Measurements from ENCODE around the gene HAPLN1. TPM values are rescaled to one million over a fixed set of nuclear protein-coding genes. Genes with fewer than 3 reads are reported as not detected.
A peak's percentile ranks its signal among the peaks of the same experiment; 100 is the strongest.

Gene HAPLN1
- total and polyA plus RNA-seq, 2 experiments from 2014 or later = 1.5 to 4.0 TPM

GRCh38 chr5:83645936-83646335 lies 74.7 kb downstream of the HAPLN1 start:
- DNase-seq (ENCODE audit: low spot score) = no peak

GRCh38 chr5:83644301-83644700 lies 76.4 kb downstream of the HAPLN1 start:
- Histone ChIP-seq H3K4me3 (no peak overlapping the region), H3K4me2 (no peak overlapping the region)
- no peak for TF ChIP-seq STAT1 (IDR thresholded peaks at IDR 0.05; ENCODE audit: unreplicated experiment)
- no peak for TF ChIP-seq EZH2 (IDR thresholded peaks at IDR 0.05; ENCODE audit: low read depth, unreplicated experiment)
- TF ChIP-seq NANOG (IDR thresholded peaks at IDR 0.05; ENCODE audit: borderline replicate concordance) = no peak
- no peak for TF ChIP-seq ZNF331 (CRISPR knock-in tag; IDR thresholded peaks at IDR 0.05; ENCODE audit: low read depth)
- TF ChIP-seq JUNB (IDR thresholded peaks at IDR 0.05; ENCODE audit: unreplicated experiment) = no peak
- no peak for TF ChIP-seq REST (IDR thresholded peaks at IDR 0.05; ENCODE audit: unreplicated experiment)
- no peak for TF ChIP-seq CREB1 (CRISPR knock-in tag; IDR thresholded peaks at IDR 0.05; ENCODE audit: low read depth)
- TF ChIP-seq ETS1 (IDR thresholded peaks at IDR 0.05) = no peak
- TF ChIP-seq ZNF114 (CRISPR knock-in tag; IDR thresholded peaks at IDR 0.05) = no peak
- TF ChIP-seq, protein P1, sequence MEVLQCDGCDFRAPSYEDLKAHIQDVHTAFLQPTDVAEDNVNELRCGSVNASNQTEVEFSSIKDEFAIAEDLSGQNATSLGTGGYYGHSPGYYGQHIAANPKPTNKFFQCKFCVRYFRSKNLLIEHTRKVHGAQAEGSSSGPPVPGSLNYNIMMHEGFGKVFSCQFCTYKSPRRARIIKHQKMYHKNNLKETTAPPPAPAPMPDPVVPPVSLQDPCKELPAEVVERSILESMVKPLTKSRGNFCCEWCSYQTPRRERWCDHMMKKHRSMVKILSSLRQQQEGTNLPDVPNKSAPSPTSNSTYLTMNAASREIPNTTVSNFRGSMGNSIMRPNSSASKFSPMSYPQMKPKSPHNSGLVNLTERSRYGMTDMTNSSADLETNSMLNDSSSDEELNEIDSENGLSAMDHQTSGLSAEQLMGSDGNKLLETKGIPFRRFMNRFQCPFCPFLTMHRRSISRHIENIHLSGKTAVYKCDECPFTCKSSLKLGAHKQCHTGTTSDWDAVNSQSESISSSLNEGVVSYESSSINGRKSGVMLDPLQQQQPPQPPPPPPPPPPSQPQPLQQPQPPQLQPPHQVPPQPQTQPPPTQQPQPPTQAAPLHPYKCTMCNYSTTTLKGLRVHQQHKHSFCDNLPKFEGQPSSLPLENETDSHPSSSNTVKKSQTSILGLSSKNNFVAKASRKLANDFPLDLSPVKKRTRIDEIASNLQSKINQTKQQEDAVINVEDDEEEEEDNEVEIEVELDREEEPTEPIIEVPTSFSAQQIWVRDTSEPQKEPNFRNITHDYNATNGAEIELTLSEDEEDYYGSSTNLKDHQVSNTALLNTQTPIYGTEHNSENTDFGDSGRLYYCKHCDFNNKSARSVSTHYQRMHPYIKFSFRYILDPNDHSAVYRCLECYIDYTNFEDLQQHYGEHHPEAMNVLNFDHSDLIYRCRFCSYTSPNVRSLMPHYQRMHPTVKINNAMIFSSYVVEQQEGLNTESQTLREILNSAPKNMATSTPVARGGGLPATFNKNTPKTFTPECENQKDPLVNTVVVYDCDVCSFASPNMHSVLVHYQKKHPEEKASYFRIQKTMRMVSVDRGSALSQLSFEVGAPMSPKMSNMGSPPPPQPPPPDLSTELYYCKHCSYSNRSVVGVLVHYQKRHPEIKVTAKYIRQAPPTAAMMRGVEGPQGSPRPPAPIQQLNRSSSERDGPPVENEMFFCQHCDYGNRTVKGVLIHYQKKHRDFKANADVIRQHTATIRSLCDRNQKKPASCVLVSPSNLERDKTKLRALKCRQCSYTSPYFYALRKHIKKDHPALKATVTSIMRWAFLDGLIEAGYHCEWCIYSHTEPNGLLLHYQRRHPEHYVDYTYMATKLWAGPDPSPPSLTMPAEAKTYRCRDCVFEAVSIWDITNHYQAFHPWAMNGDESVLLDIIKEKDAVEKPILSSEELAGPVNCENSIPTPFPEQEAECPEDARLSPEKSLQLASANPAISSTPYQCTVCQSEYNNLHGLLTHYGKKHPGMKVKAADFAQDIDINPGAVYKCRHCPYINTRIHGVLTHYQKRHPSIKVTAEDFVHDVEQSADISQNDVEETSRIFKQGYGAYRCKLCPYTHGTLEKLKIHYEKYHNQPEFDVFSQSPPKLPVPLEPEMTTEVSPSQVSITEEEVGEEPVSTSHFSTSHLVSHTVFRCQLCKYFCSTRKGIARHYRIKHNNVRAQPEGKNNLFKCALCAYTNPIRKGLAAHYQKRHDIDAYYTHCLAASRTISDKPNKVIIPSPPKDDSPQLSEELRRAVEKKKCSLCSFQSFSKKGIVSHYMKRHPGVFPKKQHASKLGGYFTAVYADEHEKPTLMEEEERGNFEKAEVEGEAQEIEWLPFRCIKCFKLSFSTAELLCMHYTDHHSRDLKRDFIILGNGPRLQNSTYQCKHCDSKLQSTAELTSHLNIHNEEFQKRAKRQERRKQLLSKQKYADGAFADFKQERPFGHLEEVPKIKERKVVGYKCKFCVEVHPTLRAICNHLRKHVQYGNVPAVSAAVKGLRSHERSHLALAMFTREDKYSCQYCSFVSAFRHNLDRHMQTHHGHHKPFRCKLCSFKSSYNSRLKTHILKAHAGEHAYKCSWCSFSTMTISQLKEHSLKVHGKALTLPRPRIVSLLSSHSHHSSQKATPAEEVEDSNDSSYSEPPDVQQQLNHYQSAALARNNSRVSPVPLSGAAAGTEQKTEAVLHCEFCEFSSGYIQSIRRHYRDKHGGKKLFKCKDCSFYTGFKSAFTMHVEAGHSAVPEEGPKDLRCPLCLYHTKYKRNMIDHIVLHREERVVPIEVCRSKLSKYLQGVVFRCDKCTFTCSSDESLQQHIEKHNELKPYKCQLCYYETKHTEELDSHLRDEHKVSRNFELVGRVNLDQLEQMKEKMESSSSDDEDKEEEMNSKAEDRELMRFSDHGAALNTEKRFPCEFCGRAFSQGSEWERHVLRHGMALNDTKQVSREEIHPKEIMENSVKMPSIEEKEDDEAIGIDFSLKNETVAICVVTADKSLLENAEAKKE (CRISPR knock-in tag; IDR thresholded peaks at IDR 0.05) = no peak

More at GRCh38 chr5:83645936-83646335, 74.7 kb downstream of the HAPLN1 start:
- Histone ChIP-seq H3K79me2 (replicated peaks; ENCODE audit: insufficient read depth) (no peaks in the 10 kb centered on the region), H3K27ac (ENCODE audit: low read depth) (no peak overlapping the region), H3K4me2 (no peak overlapping the region), H3F3A (replicated peaks; ENCODE audit: low read depth) (no peaks in the 10 kb centered on the region), H4K20me1 (replicated peaks; ENCODE audit: insufficient read depth) (no peaks in the 10 kb centered on the region), H3K36me3 (ENCODE audit: insufficient read depth) (no peaks in the 10 kb centered on the region), H3K9me2 (ENCODE audit: insufficient read depth) (no peaks in the 10 kb centered on the region; the same call in 1 of the 2 replicates), H3K4me3 (no peak overlapping the region), H3K4me1 (ENCODE audit: insufficient read depth) (peaks cover 14% of the 10 kb centered on the region), H3K27me3 (ENCODE audit: insufficient read depth) (no peaks in the 10 kb centered on the region), H2AFZ (no peak overlapping the region)
- TF ChIP-seq STAT1 (IDR thresholded peaks at IDR 0.05; ENCODE audit: unreplicated experiment) = no peak
- no peaks in the 10 kb centered on the region for H3K9me3 Mint-ChIP-seq
- no peaks in the 10 kb centered on the region for H3K36me3 Mint-ChIP-seq (ENCODE audit: low read depth)
- ATAC-seq = no peak
- no peak overlapping the region for H3K27ac Mint-ChIP-seq
- H3K4me1 Mint-ChIP-seq = peaks cover 11% of the 10 kb centered on the region; the same call in 2 of the 3 replicates
- peaks cover 3% of the 10 kb centered on the region for H3K27me3 Mint-ChIP-seq (ENCODE audit: insufficient read depth, low read depth, poor library complexity)
- H3K4me3 Mint-ChIP-seq = no peak overlapping the region

More at GRCh38 chr5:83644301-83644700, 76.4 kb downstream of the HAPLN1 start:
- Mint-ChIP-seq H3K4me3 (no peak overlapping the region), H3K36me3 (ENCODE audit: low read depth) (no peaks in the 10 kb centered on the region), H3K27me3 (ENCODE audit: insufficient read depth, low read depth, poor library complexity) (peaks cover 3% of the 10 kb centered on the region), H3K9me3 (no peaks in the 10 kb centered on the region), H3K27ac (peak overlapping the region; percentile 31; the same call in 1 of the 2 replicates), H3K4me1 (peaks cover 11% of the 10 kb centered on the region; the same call in 2 of the 3 replicates)
- DNase-seq (ENCODE audit: low spot score) (no peak), ATAC-seq (no peak)
- Histone ChIP-seq H3K4me1 (ENCODE audit: insufficient read depth) (peaks cover 14% of the 10 kb centered on the region), H3K79me2 (replicated peaks; ENCODE audit: insufficient read depth) (no peaks in the 10 kb centered on the region), H3K9me2 (ENCODE audit: insufficient read depth) (no peaks in the 10 kb centered on the region; the same call in 1 of the 2 replicates), H3K27ac (ENCODE audit: low read depth) (no peak overlapping the region), H4K20me1 (replicated peaks; ENCODE audit: insufficient read depth) (no peaks in the 10 kb centered on the region), H3K27me3 (ENCODE audit: insufficient read depth) (no peaks in the 10 kb centered on the region), H3K36me3 (ENCODE audit: insufficient read depth) (no peaks in the 10 kb centered on the region), H3F3A (replicated peaks; ENCODE audit: low read depth) (no peaks in the 10 kb centered on the region), H2AFZ (no peak overlapping the region)
